Bladder microvascular endothelial cell (primary cell): ENCODE data around the gene ARHGEF16. TPM values are rescaled to one million over a fixed set of nuclear protein-coding genes. Genes with fewer than 3 reads are reported as not detected.

Experiments used
- total RNA-seq: library from RNA; depleted of rRNA; stranded (reverse); fragments of >200 nt; gene quantifications from 2 replicates; pipeline ENCODE4 v1.2.3, GENCODE V29; 2014

ARHGEF16 gene
- total RNA-seq = 0.81 and 0.94 TPM in 2 replicates

DNA sequence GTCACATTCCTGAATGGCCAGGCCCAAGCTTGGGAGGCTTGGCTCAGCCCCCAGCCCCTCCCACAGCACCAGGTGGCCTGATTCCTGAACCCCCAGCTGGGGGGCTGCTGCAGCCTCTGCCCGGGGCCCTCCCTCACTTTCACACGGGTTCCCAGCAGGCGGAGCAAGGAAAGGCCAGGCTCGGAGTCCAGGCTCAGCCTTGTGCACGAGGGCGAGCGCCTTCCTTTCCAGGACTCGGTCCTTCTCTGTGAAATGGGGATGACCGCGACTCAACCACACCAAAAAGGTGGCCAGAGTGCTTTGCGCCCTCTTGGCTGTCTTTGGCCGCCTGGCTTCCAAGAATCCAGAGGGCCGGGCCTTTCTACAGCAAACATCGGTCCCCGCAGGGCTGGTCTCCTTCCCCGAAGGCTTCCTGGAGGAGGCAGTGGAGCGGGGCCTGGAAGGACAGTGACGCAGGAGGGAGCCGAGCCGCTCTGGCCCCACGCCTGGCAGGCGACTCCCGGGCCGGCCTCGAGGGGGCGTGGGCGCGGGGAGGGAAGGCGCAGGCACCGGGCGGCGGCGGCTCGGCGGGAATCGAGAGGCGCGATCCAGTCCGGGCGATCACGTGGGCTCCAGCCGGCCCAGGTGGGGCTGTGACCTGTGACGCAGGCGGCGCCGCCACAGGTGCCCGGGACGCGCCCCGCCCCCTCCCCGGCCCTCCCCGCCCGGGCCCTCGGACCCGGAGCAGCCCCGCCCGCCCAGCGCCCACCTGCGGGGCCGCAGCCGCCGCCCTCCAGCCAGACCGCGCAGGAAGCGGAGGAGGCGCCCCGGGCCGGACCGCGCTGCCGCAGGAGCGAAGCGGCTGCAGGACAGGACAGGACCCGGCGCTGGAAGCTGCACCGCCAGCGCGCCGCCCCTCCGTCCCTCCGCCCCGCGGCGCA lies at the start of gene ARHGEF16:
ARHGEF16 (plus strand) TSS at position 775 of the 920 bp plus-strand sequence. CDS start 8,420 bp downstream, outside the sequence.

Other genes starting within 250 kb of the ARHGEF16 start
- gene MEGF6, start 156.8 kb downstream of the ARHGEF16 start, total RNA-seq = 30.8 and 274 TPM in 2 replicates
- gene TPRG1L, start 170.3 kb downstream of the ARHGEF16 start, total RNA-seq = 28.2 and 37.4 TPM in 2 replicates
- gene WRAP73, start 195.4 kb downstream of the ARHGEF16 start, total RNA-seq = 14.9 and 25.6 TPM in 2 replicates
- under 0.01 and 0.13 TPM in 2 replicates for gene TP73, start 197.9 kb downstream of the ARHGEF16 start, total RNA-seq